GM10266 (cell line): ENCODE measurements around the gene NKX1-1.
"Not testable (repeated sequence)": the region's sequence is repeated elsewhere in the genome, so short reads cannot be mapped to it uniquely, and the experiment has no call there.

Experiments used
- DNase-seq: peaks from one replicate; pipeline ENCODE4 v3.0.0; 2012; ENCODE audit errors: extremely low spot score
- TF ChIP-seq, protein P1 (sequence below): IDR thresholded peaks from 2 replicates; pipeline ENCODE4 v1.5.1; 2012; ENCODE audit warnings: mild to moderate bottlenecking, low read depth; ENCODE audit not compliant: control insufficient read depth, insufficient read depth; ENCODE audit errors: missing control alignments

Gene NKX1-1

GRCh38 chr4:1396806-1397455 lies 9.3 kb downstream of the NKX1-1 start:
- DNase-seq = no peak
- TF ChIP-seq, protein P1, sequence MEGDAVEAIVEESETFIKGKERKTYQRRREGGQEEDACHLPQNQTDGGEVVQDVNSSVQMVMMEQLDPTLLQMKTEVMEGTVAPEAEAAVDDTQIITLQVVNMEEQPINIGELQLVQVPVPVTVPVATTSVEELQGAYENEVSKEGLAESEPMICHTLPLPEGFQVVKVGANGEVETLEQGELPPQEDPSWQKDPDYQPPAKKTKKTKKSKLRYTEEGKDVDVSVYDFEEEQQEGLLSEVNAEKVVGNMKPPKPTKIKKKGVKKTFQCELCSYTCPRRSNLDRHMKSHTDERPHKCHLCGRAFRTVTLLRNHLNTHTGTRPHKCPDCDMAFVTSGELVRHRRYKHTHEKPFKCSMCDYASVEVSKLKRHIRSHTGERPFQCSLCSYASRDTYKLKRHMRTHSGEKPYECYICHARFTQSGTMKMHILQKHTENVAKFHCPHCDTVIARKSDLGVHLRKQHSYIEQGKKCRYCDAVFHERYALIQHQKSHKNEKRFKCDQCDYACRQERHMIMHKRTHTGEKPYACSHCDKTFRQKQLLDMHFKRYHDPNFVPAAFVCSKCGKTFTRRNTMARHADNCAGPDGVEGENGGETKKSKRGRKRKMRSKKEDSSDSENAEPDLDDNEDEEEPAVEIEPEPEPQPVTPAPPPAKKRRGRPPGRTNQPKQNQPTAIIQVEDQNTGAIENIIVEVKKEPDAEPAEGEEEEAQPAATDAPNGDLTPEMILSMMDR = no peak

- no peak for DNase-seq
- TF ChIP-seq, protein P1 = no peak
These were observed 10.1 kb downstream of the NKX1-1 start for GRCh38 chr4:1395941-1396805.

GRCh38 chr4:1395389-1395820 lies 10.8 kb downstream of the NKX1-1 start:
- DNase-seq = not testable (repeated sequence)

- not testable (repeated sequence) for DNase-seq
These were observed 11.5 kb downstream of the NKX1-1 start for GRCh38 chr4:1394554-1395388.

DNA sequence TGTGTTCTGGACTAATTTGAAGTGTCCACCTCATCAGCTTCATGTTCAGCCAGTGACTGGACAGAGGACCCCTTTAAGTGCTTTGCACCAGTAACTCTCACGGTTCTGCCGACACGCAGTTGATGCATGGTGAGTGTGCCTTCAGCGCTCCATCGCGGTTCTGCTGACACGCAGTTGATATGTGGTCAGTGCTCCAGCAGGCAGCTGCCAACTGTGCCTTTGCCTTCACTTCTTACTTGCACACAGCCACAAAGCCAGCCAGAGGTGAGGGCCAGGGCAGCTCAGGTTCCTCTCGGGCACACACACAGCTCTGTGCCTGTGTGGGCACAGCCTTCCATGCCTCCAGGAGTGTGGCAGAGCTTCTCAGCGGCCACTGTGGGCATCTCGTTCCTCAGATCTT lies 12.4 kb downstream of the NKX1-1 start:
- DNase-seq = no peak
- TF ChIP-seq, protein P1 = no peak

DNA sequence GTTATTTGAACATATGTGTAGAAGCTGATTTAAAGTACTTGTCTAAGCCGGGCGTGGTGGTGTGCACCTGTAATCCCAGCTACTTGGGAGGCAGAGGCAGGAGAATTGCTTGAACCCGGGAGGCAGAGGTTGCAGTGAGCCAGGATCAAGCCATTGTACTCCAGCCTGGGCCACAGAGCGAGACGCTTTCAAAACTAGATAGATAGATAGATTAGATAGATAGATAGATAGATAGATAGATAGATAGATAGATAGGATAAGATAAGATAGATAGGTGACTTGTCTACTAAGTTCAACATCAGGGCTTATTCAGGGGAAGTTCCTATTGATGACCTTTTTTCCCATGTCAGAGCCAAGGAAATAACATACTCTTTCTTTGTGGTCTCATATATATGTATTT lies 12.9 kb downstream of the NKX1-1 start:
- DNase-seq = not testable (repeated sequence)

DNA sequence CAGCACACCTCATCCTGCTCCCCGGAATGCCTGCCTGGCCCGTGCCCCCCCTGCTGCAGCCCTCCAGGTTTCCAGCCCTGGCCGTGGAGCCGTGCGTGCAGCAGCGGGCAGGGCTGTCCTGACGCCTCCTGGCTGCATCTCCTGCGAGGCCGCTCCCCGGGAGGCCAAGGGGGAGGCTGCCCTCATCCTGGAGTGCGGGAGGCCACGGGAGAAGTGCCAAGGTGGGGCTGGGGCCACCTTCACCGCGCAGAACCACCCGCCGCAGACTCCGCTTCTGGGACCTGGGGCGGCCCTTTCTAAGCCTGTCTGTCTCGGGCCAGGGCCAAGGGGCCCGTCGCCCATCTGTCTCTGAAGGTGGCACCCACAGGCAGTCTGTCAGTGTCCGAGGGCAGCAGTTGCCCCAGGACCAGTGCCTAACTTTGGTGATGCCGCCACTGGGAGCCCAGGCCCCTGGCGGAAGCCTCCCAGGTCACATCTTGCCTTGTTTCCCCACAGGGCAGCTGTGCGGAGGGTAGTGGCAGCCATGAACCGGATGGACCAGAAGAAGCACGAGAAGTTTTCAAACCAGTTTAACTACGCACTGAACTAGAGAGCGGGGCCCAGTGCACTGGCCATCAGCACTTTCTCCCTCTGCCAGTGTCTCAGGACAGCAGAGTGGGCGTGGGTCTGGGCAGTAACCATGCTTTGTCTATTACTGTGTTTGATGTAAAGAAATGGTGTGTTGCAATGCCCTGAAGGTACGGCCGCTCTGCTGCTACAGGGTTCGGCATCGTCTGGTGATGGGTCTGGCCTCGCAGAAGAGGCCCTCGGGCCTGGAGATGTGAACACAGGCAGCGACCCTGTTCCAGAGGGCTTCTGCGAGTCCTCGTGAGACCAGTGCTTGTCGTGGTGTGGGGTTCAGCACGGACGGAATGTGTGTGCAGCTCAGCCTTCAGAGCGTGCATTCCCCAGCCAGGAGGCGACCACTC lies 20.6 kb downstream of the NKX1-1 start:
- DNase-seq = no peak
- TF ChIP-seq, protein P1 = no peak
